Activated CD4-positive, alpha-beta T cell treated with anti-CD3 and anti-CD28 coated beads, Interleukin-2, Interleukin-4, amounts not matched to agents 100 ng/mL and 50 ng/mL, durations not matched to agents 16 hours and 8 hours (primary cell): ENCODE results near the gene DUS1L.

Experiments used
- DNase-seq: peaks from one replicate; pipeline ENCODE4 v3.0.0-alpha.2; 2020; ENCODE audit warnings: low spot score

The DUS1L gene

GRCh38 chr17:82087961-82088837 lies 22.6 kb upstream of the DUS1L start:
- no peak for DNase-seq

- DNase-seq: no peak
Observed at GRCh38 chr17:82086941-82087906, 21.6 kb upstream of the DUS1L start.

- DNase-seq: no peak
Observed at GRCh38 chr17:82085931-82086764, 20.5 kb upstream of the DUS1L start.

DNA sequence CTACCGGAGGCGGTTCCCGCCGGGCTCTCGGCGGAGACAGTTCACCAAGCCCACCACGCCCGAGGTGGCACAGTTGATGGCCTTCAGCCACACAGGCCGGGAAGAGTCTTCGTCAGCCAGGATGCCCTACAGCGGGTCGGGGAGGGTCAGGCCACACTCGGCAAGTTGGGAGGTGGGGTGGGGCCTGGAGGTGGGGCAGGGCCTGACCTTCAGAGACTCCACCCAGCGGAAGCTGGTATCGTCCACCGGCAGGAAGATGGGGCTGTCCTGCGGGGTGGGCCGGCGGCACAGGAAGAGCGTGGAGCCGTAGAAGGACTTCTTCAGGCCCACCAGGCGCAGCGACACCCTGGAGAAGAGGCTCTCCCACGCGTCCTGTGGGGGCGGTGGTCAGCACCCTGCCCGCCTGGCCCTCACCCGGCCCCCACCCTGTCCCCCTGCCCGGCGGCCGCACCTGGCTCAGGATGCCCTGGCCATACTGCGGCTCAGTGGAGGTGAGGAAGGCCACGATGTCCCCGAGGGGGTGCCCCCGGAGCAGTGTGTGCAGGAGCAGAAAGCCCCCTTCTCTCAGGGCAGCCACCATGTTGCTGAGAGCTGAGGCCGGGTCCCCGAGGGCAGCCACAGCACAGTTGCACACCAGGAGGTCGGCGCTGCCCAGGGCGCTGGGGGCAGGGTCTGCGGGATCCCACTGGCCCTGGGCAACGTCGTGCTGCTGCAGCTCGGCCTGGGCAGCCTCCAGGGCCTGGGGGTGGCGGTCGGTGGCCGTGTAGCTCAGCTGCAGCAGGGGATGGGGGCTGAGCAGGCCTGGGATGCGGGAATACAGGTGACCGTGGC lies 19.6 kb upstream of the DUS1L start:
- no peak for DNase-seq

GRCh38 chr17:82084373-82085030 lies 18.9 kb upstream of the DUS1L start:
- no peak for DNase-seq

DNA sequence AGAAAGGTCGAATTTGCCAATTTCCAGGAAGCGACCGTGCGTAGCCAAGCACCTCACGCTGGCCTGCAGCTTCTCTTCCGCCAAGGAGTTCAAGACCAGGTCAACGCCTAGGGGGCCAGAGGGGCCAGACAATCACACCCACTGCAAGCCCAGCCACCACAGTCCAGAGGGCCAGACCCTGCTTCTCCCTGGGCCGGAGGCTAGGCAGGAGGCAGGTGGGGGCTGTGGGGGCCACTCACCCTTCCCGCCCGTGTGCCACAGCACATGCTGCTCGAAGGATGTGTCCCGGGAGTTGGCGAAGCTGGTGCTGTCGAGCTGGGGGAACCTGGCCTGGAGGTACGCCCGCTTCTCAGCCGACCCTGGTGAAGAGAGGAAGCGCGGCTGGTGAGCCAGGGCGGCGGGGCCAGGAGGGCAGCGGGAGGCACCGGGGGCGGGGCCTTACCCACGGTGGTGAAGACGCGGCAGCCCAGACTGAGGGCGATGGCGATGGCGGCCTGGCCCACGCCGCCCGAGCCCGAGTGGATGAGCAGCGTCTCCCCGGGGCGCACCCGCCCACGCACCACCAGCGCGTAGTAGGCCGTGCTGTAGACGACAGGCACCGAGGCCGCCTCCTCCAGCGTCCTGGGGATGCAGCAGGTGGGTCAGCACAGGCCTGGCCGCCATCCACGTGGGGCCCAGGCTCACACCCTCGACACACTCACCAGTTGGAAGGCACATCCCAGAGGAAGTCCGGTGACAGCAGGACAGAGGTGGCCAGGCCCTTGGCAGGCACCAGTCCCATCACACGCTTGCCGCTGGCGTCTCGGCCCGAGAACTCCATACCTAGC lies 18.1 kb upstream of the DUS1L start:
- no peak for DNase-seq

GRCh38 chr17:82083009-82083408 lies 17.4 kb upstream of the DUS1L start:
- DNase-seq: no peak

DNA sequence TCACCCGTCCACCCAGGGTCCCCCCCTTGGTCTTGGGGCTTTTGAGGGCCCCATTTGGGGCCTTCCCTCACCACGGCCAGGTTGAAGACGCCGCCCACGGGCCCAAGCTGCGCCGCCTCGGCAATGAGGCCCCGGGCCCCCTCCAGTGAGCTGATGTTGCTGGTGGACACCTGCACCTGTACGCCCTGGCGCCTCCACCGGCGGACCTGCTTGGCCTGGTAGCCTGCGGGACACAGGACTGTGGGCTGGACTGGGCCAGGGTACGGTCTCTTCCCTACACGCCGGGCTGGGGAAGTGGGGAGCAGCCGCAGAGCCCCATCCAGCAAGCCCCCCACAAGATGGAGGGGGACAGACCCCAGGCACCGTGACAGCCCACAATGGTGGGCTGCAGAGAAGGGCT lies 16.9 kb upstream of the DUS1L start:
- no peak for DNase-seq

- DNase-seq: no peak
Observed at GRCh38 chr17:82081966-82082365, 16.4 kb upstream of the DUS1L start.

DNA sequence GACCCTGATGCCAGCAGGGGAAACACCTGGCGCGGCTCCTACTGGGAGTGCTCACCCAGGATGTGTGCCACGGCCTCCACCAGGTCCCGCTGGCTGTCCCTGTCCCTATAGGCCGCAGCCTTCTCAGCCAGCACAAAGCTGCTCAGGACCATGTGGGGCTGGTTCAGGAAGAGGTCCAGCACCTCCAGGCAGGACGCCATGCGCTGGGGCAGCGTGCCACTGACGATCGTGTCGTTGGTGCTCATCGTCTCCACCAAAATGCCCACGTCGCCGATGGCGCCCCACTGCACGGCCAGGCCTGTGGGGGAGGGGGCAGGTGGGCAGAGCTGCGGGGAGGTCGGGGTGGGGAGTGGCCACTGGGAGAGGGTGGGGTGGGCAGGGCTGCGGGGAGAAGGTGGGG lies 15.9 kb upstream of the DUS1L start:
- no peak for DNase-seq

GRCh38 chr17:82080789-82081464 lies 15.3 kb upstream of the DUS1L start:
- no peak for DNase-seq

DNA sequence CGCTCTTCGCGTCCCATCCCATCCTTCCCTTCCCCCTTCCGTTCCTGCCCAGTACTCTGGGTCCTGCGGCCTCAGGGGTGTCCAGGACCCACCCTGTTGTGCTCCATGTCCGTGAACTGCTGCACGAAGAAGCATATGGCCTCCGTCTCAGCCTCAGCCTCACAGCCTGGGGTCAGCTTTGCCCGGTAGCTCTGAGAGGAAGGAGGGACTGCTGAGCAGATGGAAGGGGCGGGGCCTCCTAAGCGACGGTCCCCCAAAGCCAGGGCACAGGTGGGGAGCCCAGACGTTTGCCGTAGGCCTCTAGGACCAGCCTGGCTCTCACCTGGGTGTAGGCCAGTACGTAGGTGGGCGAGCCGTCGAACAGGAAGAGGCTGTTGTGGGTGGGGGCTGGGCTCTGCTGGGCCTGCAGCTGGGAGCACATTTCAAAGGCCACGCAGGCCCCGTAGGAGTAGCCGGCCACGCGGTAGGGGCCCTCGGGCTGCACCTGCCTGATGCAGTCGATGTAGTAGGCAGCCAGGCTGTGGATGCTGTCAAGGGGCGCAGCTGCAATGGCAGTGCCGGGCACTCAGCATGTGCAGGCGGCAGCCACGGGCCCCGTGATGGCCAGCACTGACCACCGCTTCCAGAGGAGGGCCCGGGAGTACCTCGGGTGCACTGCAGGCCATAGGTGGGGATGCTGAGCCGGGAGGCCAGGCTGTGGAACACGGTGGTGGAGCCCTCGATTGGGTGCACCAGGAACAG lies 14.6 kb upstream of the DUS1L start:
- no peak for DNase-seq

- DNase-seq: no peak
Observed at GRCh38 chr17:82079001-82079677, 13.5 kb upstream of the DUS1L start.

DNA sequence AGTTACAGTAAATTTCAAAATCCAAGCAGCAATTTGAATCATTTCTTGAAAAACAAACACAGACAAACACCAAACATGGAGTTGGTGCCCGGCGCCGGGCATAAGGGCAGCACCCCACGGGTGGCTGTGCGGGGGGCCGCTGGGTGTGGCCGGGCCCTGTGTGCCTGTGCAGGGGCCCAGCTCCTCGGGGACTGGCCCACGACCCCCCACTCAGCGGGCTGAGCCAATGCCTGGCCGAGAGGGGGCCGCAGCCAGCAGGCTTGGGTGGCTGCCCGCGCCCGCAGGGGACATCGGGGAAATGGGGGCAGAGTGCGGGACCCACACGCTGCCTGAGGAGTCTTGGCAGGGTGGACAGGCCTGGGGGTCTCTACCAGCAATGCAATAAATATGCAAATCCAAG lies 12.8 kb upstream of the DUS1L start:
- DNase-seq: no peak

- DNase-seq: no peak
Observed at GRCh38 chr17:82077617-82078358, 12.2 kb upstream of the DUS1L start.

DNA sequence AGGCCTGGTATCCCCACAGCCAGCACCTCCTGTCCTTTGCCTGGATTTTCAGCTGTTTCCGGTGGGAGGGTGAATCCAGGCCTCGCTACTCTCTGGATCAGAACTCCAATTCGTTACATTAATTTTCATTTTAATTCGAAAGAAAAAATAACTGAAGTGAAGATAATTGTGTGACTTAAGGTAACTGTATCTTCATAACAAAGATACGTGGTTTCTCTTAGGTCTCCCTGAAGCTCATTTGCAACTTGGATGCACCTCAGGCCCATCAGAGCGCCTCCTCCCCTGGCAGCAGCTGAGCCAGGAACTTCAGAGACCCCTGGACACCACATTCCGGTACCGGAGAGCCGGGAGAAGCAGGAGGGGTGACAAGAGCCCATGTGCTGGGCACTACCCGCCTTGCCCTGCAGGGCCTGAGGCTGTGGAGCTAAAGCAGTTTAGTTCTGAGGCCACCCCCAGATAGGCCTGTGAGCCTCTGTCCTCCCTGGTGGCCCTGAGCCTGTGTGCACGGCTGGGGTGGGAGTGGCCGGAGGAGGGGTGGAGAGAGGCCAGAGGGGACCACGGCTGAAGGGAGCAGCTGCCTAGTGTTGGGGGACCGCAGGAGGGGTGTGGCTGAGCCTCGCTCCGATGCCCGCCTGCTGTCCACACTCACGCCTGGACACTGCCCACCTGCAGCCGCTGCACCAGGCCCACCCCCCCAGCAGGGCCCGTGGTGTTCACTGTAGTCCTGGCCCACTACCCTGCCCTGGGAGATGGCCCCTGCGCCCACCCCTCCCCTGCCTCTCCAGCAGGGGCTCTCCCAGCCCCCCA lies 11.4 kb upstream of the DUS1L start:
- DNase-seq: no peak
